ENCODE results near the gene VPS16.

Gene VPS16

DNA sequence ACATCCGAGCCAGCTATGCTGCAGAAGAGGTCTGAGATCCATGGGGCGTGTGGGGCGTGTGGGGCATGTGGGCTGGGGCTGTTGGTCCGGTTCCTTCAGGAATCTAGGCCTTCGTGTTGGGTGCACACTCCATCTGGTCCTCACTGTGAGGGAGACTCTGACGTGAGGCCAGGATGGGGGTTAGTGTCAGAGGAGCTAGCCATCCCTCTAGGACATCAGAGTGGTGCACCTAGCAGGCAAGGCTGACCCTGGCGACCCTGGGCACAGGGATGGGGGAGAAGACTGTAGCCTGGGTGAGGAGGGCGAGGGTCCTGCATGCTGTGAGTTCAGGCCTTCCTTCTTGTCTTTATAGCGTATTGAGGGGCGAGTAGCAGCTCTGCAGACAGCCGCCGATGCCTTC is 24.1 kb downstream of the VPS16 start:
- peaks cover 30 to 63% of the 10 kb centered on the region in 2 donors for H3K36me3 ChIP-seq (ENCODE audit: control insufficient read depth in 1 of 2, insufficient read depth in 2 of 2, low read length in 2 of 2)
- no peak overlapping the region for H3K27ac ChIP-seq (ENCODE audit: low read length)
- no peak overlapping the region for H3K4me3 ChIP-seq (ENCODE audit: low read depth in 1 of 2, low read length in 2 of 2)
- no peaks in the 10 kb centered on the region for H3K4me1 ChIP-seq (ENCODE audit: control insufficient read depth in 1 of 2, insufficient read depth in 2 of 2, low read length in 2 of 2)
- no peaks in the 10 kb centered on the region for H3K9me3 ChIP-seq (ENCODE audit: control insufficient read depth in 1 of 2, low read length in 2 of 2)
- no peaks in the 10 kb centered on the region for H3K27me3 ChIP-seq (ENCODE audit: low read depth, low read length)

DNA sequence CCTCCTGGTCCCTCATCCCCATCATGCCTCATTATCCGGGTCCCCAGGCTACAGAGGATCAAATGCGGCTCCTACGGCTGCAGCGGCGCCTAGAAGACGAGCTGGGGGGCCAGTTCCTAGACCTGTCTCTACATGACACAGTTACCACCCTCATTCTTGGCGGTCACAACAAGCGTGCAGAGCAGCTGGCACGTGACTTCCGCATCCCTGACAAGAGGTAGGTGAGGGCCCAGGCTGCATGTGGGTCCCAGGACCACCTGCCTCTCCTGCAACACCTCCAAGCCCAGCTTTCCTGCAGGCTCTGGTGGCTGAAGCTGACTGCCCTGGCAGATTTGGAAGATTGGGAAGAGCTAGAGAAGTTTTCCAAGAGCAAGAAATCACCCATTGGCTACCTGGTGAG is 24.6 kb downstream of the VPS16 start:
- no peaks in the 10 kb centered on the region for H3K9me3 ChIP-seq (ENCODE audit: control insufficient read depth in 1 of 2, low read length in 2 of 2)
- H3K36me3 ChIP-seq (ENCODE audit: control insufficient read depth in 1 of 2, insufficient read depth in 2 of 2, low read length in 2 of 2), result peaks cover 30 to 63% of the 10 kb centered on the region in 2 donors
- H3K27me3 ChIP-seq (ENCODE audit: low read depth, low read length), result no peaks in the 10 kb centered on the region
- H3K4me1 ChIP-seq (ENCODE audit: control insufficient read depth in 1 of 2, insufficient read depth in 2 of 2, low read length in 2 of 2), result no peaks in the 10 kb centered on the region
- H3K4me3 ChIP-seq (ENCODE audit: low read depth in 1 of 2, low read length in 2 of 2), result no peak overlapping the region
- no peak overlapping the region for H3K27ac ChIP-seq (ENCODE audit: low read length)

DNA sequence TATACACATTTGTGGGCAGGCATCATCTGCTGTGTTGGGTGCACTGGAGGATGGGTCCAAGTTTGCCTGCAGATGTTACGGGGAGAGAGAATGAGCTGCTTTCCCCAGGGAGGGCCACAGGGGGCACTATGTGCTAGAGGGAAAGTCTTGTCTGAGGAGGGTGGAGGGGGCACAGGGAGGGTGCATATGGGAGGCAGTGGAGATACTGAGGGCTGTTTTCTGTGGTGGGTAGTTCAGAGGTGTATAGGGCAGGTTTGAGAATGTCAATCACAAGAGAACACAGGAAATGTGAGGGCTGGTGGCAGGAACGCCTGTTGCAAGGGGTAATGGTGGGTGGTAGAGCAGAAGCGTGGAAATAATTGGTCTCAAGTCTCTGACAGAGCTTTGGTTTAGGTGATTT is 25.1 kb downstream of the VPS16 start:
- H3K4me3 ChIP-seq (ENCODE audit: low read depth in 1 of 2, low read length in 2 of 2), result no peak overlapping the region
- peaks cover 0 to under 1% of the 10 kb centered on the region in 2 donors for H3K4me1 ChIP-seq (ENCODE audit: control insufficient read depth in 1 of 2, insufficient read depth in 2 of 2, low read length in 2 of 2)
- H3K27me3 ChIP-seq (ENCODE audit: low read depth, low read length), result no peaks in the 10 kb centered on the region
- no peak overlapping the region for H3K27ac ChIP-seq (ENCODE audit: low read length)
- peaks cover 27 to 60% of the 10 kb centered on the region in 2 donors for H3K36me3 ChIP-seq (ENCODE audit: control insufficient read depth in 1 of 2, insufficient read depth in 2 of 2, low read length in 2 of 2)
- H3K9me3 ChIP-seq (ENCODE audit: control insufficient read depth in 1 of 2, low read length in 2 of 2), result no peaks in the 10 kb centered on the region

DNA sequence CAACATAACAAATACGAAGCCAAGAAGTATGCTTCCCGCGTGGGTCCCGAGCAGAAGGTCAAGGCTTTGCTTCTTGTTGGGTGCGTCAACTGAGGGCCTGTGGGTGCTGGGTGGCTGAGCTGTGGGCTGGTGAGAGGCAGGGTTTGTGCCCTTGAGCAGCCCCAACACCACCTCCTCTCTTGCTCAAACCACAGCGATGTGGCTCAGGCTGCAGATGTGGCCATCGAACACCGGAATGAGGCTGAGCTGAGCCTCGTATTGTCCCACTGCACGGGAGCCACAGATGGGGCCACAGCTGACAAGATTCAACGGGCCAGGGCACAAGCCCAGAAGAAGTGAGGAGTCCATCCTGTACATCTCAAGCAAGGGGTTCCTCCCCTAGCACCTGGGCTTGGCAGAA is 25.7 kb downstream of the VPS16 start:
- no peaks in the 10 kb centered on the region for H3K9me3 ChIP-seq (ENCODE audit: control insufficient read depth in 1 of 2, low read length in 2 of 2)
- H3K36me3 ChIP-seq (ENCODE audit: control insufficient read depth in 1 of 2, insufficient read depth in 2 of 2, low read length in 2 of 2), result peaks cover 21 to 54% of the 10 kb centered on the region in 2 donors
- H3K4me1 ChIP-seq (ENCODE audit: control insufficient read depth in 1 of 2, insufficient read depth in 2 of 2, low read length in 2 of 2), result peaks cover 0 to 5% of the 10 kb centered on the region in 2 donors
- no peak overlapping the region for H3K4me3 ChIP-seq (ENCODE audit: low read depth in 1 of 2, low read length in 2 of 2)
- H3K27ac ChIP-seq (ENCODE audit: low read length), result no peak overlapping the region
- no peaks in the 10 kb centered on the region for H3K27me3 ChIP-seq (ENCODE audit: low read depth, low read length)

DNA sequence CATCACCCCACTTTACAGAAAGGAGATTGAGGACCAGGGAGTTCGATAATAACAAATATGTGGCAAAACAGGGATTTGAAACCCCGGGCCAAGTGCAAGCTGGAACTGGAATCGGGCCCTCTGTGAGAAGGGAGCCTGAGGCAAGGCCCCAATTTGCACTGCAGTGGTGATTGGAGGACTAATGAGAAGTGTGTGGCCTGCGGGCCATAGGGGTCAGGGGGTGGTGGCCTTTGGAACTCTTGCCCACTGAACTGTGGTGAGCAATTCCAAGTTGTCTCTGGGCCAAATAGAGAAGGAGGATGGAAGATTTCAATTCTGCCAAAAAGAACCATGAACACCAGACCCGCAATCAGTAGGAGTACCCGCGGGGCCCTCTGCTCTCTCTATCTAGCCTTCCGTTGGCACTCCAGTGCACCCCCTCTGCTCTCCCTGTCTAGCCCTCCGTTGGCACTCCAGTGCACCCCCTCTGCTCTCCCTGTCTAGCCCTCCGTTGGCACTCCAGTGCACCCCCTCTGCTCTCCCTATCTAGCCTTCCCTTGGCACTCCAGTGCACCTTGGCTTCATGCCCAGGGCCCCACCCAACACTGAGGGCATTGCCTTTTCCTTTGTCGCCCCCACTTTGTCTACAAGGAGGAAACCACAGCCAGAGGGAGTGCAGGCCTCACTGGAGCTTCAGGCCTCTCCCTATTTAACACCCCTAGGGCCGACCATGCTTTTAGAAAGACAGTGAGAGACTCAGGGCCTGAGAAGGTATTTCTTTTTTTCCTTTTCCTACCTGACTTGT is 26.7 kb downstream of the VPS16 start:
- Histone ChIP-seq H3K4me3 (ENCODE audit: low read depth in 1 of 2, low read length in 2 of 2) (no peak overlapping the region), H3K9me3 (ENCODE audit: control insufficient read depth in 1 of 2, low read length in 2 of 2) (no peaks in the 10 kb centered on the region), H3K4me1 (ENCODE audit: control insufficient read depth in 1 of 2, insufficient read depth in 2 of 2, low read length in 2 of 2) (peaks cover 0 to 14% of the 10 kb centered on the region in 2 donors), H3K36me3 (ENCODE audit: control insufficient read depth in 1 of 2, insufficient read depth in 2 of 2, low read length in 2 of 2) (peaks cover 18 to 44% of the 10 kb centered on the region in 2 donors), H3K27ac (ENCODE audit: low read length) (no peak overlapping the region), H3K27me3 (ENCODE audit: low read depth, low read length) (no peaks in the 10 kb centered on the region)

DNA sequence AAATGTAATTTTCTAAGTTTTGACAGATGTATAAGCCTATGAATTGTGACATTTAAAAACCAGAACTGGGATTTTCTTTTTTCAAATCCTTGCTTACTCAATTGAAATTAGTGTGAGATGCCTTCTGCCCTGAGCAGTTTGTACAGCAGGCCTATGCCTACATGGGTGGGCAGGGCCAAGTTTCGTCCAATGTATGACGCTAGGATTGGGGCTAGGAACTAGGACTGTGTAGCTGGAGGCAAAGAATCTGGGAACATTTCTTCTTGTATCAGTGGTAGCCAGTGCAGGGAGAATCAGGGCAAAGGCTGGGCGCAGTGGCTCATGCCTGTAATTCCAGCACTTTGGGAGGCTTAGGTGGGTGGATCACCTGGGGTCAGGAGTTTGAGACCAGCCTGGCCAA is 28.8 kb downstream of the VPS16 start:
- Histone ChIP-seq H3K4me1 (ENCODE audit: control insufficient read depth in 1 of 2, insufficient read depth in 2 of 2, low read length in 2 of 2) (peaks cover 0 to 16% of the 10 kb centered on the region in 2 donors), H3K36me3 (ENCODE audit: control insufficient read depth in 1 of 2, insufficient read depth in 2 of 2, low read length in 2 of 2) (peaks cover 18 to 29% of the 10 kb centered on the region in 2 donors), H3K27ac (ENCODE audit: low read length) (no peak overlapping the region), H3K4me3 (ENCODE audit: low read depth in 1 of 2, low read length in 2 of 2) (no peak overlapping the region), H3K9me3 (ENCODE audit: control insufficient read depth in 1 of 2, low read length in 2 of 2) (no peaks in the 10 kb centered on the region), H3K27me3 (ENCODE audit: low read depth, low read length) (no peaks in the 10 kb centered on the region)

DNA sequence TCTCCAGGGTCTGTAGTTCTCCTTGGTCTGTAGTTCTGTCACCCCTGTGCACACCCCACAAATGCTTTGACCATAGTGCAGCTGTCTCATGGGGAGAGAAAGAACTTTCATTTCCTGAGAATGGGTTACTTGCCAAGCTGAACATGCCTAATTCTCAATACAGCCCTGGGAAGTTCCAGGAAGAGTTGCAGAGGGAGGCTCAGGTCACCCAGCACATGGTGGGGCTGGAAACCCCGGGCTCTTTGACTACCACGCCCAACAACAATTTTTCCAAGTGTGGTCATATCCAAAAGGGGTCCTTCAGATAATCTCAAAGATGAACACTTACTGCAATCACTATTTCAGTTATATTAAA is 30.5 kb downstream of the VPS16 start:
- Histone ChIP-seq H3K4me3 (ENCODE audit: low read depth in 1 of 2, low read length in 2 of 2) (no peak overlapping the region), H3K27ac (ENCODE audit: low read length) (no peak overlapping the region), H3K36me3 (ENCODE audit: control insufficient read depth in 1 of 2, insufficient read depth in 2 of 2, low read length in 2 of 2) (peaks cover 7 to 12% of the 10 kb centered on the region in 2 donors), H3K9me3 (ENCODE audit: control insufficient read depth in 1 of 2, low read length in 2 of 2) (no peaks in the 10 kb centered on the region), H3K27me3 (ENCODE audit: low read depth, low read length) (no peaks in the 10 kb centered on the region), H3K4me1 (ENCODE audit: control insufficient read depth in 1 of 2, insufficient read depth in 2 of 2, low read length in 2 of 2) (peaks cover 5 to 33% of the 10 kb centered on the region in 2 donors)

DNA sequence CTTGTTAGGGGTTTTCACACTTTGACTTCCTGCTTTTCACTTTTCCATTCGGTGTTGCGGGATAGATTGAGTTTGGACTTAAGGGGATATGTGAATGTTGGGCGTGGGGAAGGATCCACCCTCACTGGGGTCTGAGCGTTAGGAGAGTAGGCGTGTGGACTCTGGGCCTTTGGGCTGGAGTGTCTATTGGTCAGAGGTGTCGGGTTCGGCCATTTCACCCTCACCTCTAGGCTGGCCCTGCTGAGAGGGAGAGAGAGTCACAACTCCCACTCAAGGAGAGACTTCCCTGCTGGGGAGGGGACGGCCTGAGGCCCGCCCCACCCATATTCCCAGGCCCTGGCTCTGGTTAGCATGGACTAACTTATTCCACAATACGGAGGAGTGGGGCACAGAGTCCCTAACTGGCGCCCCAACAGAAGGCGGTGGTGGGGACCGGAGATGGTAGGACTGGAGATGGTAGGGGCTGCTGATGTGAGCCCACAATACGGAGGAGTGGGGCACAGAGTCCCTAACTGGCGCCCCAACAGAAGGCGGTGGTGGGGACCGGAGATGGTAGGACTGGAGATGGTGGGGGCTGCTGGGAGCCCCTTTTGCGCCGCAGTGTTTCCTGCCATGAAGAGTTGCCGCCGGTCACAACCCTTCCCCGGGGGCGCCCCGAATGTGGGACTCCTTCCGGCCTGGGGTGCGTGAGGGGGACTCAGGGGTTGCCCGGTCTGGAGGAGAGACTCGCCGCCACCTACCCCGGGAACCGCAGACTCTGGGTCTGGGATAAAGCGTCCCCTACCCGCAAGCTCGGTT is 31.3 kb downstream of the VPS16 start:
- H3K9me3 ChIP-seq (ENCODE audit: control insufficient read depth in 1 of 2, low read length in 2 of 2), result no peaks in the 10 kb centered on the region
- peaks cover 5 to 35% of the 10 kb centered on the region in 2 donors for H3K4me1 ChIP-seq (ENCODE audit: control insufficient read depth in 1 of 2, insufficient read depth in 2 of 2, low read length in 2 of 2)
- H3K4me3 ChIP-seq (ENCODE audit: low read depth in 1 of 2, low read length in 2 of 2), result peak overlapping the region; percentile 91 to 94
- no peaks in the 10 kb centered on the region for H3K27me3 ChIP-seq (ENCODE audit: low read depth, low read length)
- H3K27ac ChIP-seq (ENCODE audit: low read length), result no peak overlapping the region
- H3K36me3 ChIP-seq (ENCODE audit: control insufficient read depth in 1 of 2, insufficient read depth in 2 of 2, low read length in 2 of 2), result peaks cover under 1 to 4% of the 10 kb centered on the region in 2 donors

DNA sequence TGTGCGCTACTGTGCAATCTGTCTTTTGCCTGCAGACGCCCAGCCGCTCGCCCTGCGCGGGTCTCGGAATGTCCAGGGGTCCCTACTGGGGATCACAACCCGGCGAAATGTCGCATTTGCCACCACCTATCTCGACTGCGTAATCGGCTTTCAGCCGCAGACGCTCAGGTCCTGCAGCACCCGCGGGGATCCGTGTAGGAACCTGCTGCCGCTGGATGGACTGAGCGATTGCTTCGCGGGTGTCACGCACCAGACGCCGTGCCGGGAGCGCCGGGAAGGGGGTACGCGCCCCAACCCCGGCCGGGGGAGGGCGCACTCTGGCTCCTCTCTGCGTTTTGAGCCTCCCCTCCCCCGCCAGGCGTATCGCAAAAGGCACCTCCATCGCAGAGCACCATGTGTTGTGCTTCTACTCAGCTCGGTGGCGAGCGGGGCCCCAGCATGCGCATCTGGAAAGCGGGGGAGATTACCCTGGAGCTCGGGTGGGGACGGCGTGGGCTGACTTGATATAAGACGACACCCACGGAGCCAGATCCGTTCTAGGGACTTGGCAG is 32.0 kb downstream of the VPS16 start:
- no peaks in the 10 kb centered on the region for H3K9me3 ChIP-seq (ENCODE audit: control insufficient read depth in 1 of 2, low read length in 2 of 2)
- no peaks in the 10 kb centered on the region for H3K36me3 ChIP-seq (ENCODE audit: control insufficient read depth in 1 of 2, insufficient read depth in 2 of 2, low read length in 2 of 2)
- peaks cover 5 to 35% of the 10 kb centered on the region in 2 donors for H3K4me1 ChIP-seq (ENCODE audit: control insufficient read depth in 1 of 2, insufficient read depth in 2 of 2, low read length in 2 of 2)

DNA sequence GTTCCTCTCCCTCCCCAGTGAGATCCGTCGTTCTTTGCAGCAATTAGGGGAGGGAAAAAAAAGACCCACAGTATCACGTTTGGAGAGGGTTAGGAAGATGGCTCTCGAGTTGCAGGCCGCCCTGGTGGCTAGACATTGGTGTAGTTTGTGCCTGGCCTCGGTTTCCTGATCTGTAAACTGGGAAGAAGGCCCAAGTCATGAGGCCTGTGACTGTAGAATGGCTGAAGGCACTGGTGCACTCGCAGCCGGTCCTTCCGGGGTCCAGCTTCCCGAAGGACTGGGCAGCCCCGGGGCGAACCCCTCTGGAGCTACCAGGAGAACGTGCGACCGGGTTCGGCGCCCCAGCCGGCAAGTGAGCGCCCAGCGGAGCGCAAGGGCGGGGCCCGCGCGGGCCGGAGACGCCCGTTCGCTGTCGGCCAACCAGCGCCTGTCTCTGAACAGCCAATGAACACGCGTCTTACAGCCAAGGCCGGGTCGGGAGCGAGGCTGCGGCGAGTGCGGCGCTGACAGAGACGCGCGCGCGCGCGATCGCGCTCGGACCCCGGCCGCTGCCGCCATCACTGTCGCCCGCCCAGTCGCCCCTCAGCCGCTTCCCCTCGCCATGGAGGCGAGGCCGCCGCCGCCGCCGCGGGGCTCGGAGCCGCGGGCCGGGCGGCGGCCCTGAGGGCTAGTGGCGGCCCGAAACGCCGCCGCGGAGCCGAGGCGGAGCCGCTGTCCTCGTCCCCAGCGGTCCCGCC is 32.6 kb downstream of the VPS16 start, which contains the start of gene PTPRA:
Gene PTPRA (plus strand): TSS at position 472 of the 737 bp plus-strand sequence. CDS start 90,797 bp downstream, outside the sequence.
- Histone ChIP-seq H3K27ac (ENCODE audit: low read length) (peak within 1 kb of the TSS; percentile 58), H3K4me1 (ENCODE audit: control insufficient read depth in 1 of 2, insufficient read depth in 2 of 2, low read length in 2 of 2) (peaks cover 5 to 35% of the 10 kb centered on the region in 2 donors), H3K36me3 (ENCODE audit: control insufficient read depth in 1 of 2, insufficient read depth in 2 of 2, low read length in 2 of 2) (no peaks in the 10 kb centered on the region), H3K9me3 (ENCODE audit: control insufficient read depth in 1 of 2, low read length in 2 of 2) (no peaks in the 10 kb centered on the region), H3K4me3 (ENCODE audit: low read depth in 1 of 2, low read length in 2 of 2) (peak within 1 kb of the TSS; percentile 91 to 94), H3K27me3 (ENCODE audit: low read depth, low read length) (no peaks in the 10 kb centered on the region)

More for the DNA sequence above, 32.0 kb downstream of the VPS16 start:
- peak overlapping the region; percentile 91 to 94 for H3K4me3 ChIP-seq (ENCODE audit: low read depth in 1 of 2, low read length in 2 of 2)
- H3K27me3 ChIP-seq (ENCODE audit: low read depth, low read length), result no peaks in the 10 kb centered on the region
- no peak overlapping the region for H3K27ac ChIP-seq (ENCODE audit: low read length)

DNA sequence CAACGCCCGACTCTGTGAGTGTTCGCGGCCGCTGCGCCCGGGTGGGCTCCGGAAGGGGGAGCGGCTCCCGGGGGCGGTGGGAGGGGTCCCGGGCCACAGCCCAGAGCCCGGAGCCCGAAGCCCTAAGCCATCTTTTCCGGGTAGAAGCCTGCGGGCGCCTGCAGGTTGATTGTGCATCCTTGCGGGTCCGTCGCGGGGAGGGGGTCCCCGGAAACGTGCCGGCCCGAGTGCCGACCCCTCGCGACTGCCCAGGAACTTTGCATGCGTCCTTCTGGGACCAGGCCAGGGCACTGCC is 33.1 kb downstream of the VPS16 start:
- H3K9me3 ChIP-seq (ENCODE audit: control insufficient read depth in 1 of 2, low read length in 2 of 2), result no peaks in the 10 kb centered on the region
- no peaks in the 10 kb centered on the region for H3K36me3 ChIP-seq (ENCODE audit: control insufficient read depth in 1 of 2, insufficient read depth in 2 of 2, low read length in 2 of 2)
- H3K27ac ChIP-seq (ENCODE audit: low read length), result peak overlapping the region; percentile 58
- no peaks in the 10 kb centered on the region for H3K27me3 ChIP-seq (ENCODE audit: low read depth, low read length)
- H3K4me3 ChIP-seq (ENCODE audit: low read depth in 1 of 2, low read length in 2 of 2), result peak overlapping the region; percentile 81 to 94
- H3K4me1 ChIP-seq (ENCODE audit: control insufficient read depth in 1 of 2, insufficient read depth in 2 of 2, low read length in 2 of 2), result peaks cover 7 to 35% of the 10 kb centered on the region in 2 donors
